Mesendoderm (in vitro differentiated cells): Measurements from ENCODE around the gene PARD3.
A peak's percentile ranks its signal among the peaks of the same experiment; 100 is the strongest.

Source experiments
- DNase-seq: peaks from one replicate; pipeline ENCODE4 v3.0.0; 2013
- H2AK5ac ChIP-seq: 2 replicates; pipeline ENCODE4 v1.6.1; 2013; ENCODE audit warnings: low read length, inconsistent platforms
- H2BK120ac ChIP-seq: 2 replicates; pipeline ENCODE4 v1.6.1; 2013; ENCODE audit warnings: low read depth, mild to moderate bottlenecking, low read length, moderate library complexity, mixed read lengths
- H2BK15ac ChIP-seq: replicated peaks from 2 replicates; pipeline ENCODE4 v1.6.1; 2013; ENCODE audit warnings: low read depth, mild to moderate bottlenecking, moderate library complexity
- H2BK5ac ChIP-seq: 2 replicates; pipeline ENCODE4 v1.6.1; 2013; ENCODE audit warnings: low read length, inconsistent platforms
- H3K18ac ChIP-seq: 2 replicates; pipeline ENCODE4 v1.6.1; 2013; ENCODE audit warnings: mild to moderate bottlenecking, low read length, mixed read lengths
- H3K23ac ChIP-seq: one replicate; pipeline ENCODE4 v1.6.1; 2013; ENCODE audit warnings: low read length
- H3K27ac ChIP-seq: 2 replicates; pipeline ENCODE4 v1.5.1; 2013; ENCODE audit warnings: low read depth, mild to moderate bottlenecking, inconsistent platforms, low read length, moderate library complexity
- H3K27me3 ChIP-seq: 2 replicates; pipeline ENCODE4 v1.6.1; 2013; ENCODE audit warnings: low read length, control low read depth, mild to moderate bottlenecking, inconsistent platforms; ENCODE audit not compliant: insufficient read depth, poor library complexity
- H3K36me3 ChIP-seq: 2 replicates; pipeline ENCODE4 v1.6.1; 2013; ENCODE audit warnings: low read length, inconsistent platforms; ENCODE audit not compliant: control insufficient read depth, insufficient read depth
- H3K4ac ChIP-seq: one replicate; pipeline ENCODE4 v1.6.1; 2013; ENCODE audit warnings: low read depth, mild to moderate bottlenecking, low read length, moderate library complexity
- H3K4me1 ChIP-seq: 2 replicates; pipeline ENCODE4 v1.6.1; 2013; ENCODE audit warnings: low read depth, low read length, inconsistent platforms; ENCODE audit not compliant: control insufficient read depth
- H3K4me2 ChIP-seq: 2 replicates; pipeline ENCODE4 v1.6.1; 2013; ENCODE audit warnings: low read length
- H3K4me3 ChIP-seq: 2 replicates; pipeline ENCODE4 v1.5.1; 2013; ENCODE audit warnings: mild to moderate bottlenecking, low read length
- H3K56ac ChIP-seq: one replicate; pipeline ENCODE4 v1.6.1; 2013; ENCODE audit warnings: low read length
- H3K79me1 ChIP-seq: 2 replicates; pipeline ENCODE4 v1.6.1; 2013; ENCODE audit warnings: low read length, inconsistent platforms
- H3K79me2 ChIP-seq: 2 replicates; pipeline ENCODE4 v1.6.1; 2013; ENCODE audit warnings: mild to moderate bottlenecking, low read length; ENCODE audit not compliant: control insufficient read depth, insufficient read depth
- H3K9ac ChIP-seq: 2 replicates; pipeline ENCODE4 v1.6.1; 2013; ENCODE audit warnings: low read length, inconsistent platforms
- H4K5ac ChIP-seq: one replicate; pipeline ENCODE4 v1.6.1; 2013; ENCODE audit warnings: low read length
- H4K8ac ChIP-seq: one replicate; pipeline ENCODE4 v1.6.1; 2013; ENCODE audit warnings: low read depth, mild to moderate bottlenecking, control low read depth, low read length, moderate library complexity
- WGBS: extraction: QIAGEN DNeasy Blood & Tissue Kit; methylation state at CpG from one replicate; pipeline ENCODE4 v1.1.7; 2013; ENCODE audit warnings: low lambda C conversion rate, missing lambda C conversion rate; ENCODE audit not compliant: insufficient coverage; ENCODE audit errors: extremely low coverage; 5-methylcytosine and 5-hydroxymethylcytosine counted together

PARD3 gene

GRCh38 chr10:34286136-34286739 is 528.9 kb downstream of the PARD3 start:
- H3K18ac ChIP-seq: no peak overlapping the region
- no peak overlapping the region for H4K8ac ChIP-seq
- no peaks in the 10 kb centered on the region for H3K4me1 ChIP-seq
- H3K4me2 ChIP-seq: no peak overlapping the region
- no peak overlapping the region for H2BK5ac ChIP-seq
- H3K56ac ChIP-seq: no peak overlapping the region
- H2BK120ac ChIP-seq: no peak overlapping the region
- no peak overlapping the region for H3K23ac ChIP-seq
- peak; percentile 59 for DNase-seq
- no peak overlapping the region for H3K27ac ChIP-seq
- H3K27me3 ChIP-seq: no peaks in the 10 kb centered on the region
- H3K79me1 ChIP-seq: no peaks in the 10 kb centered on the region
- H2BK15ac ChIP-seq: no peak overlapping the region
- H3K36me3 ChIP-seq: no peaks in the 10 kb centered on the region
- H3K4me3 ChIP-seq: no peak overlapping the region
- no peak overlapping the region for H4K5ac ChIP-seq
- no peak overlapping the region for H2AK5ac ChIP-seq
- no CpG with 5 or more reads among the region's 3 CpGs for WGBS
- no peak overlapping the region for H3K4ac ChIP-seq
- H3K79me2 ChIP-seq: no peaks in the 10 kb centered on the region
- no peak overlapping the region for H3K9ac ChIP-seq

- no peaks in the 10 kb centered on the region for H3K79me2 ChIP-seq
- no peak overlapping the region for H3K4me3 ChIP-seq
- H2AK5ac ChIP-seq: no peak overlapping the region
- H2BK15ac ChIP-seq: no peak overlapping the region
- H4K8ac ChIP-seq: no peak overlapping the region
- H3K36me3 ChIP-seq: no peaks in the 10 kb centered on the region
- H2BK120ac ChIP-seq: no peak overlapping the region
- no peaks in the 10 kb centered on the region for H3K79me1 ChIP-seq
- H3K56ac ChIP-seq: no peak overlapping the region
- no peak overlapping the region for H3K9ac ChIP-seq
- no peak overlapping the region for H3K4ac ChIP-seq
- H4K5ac ChIP-seq: no peak overlapping the region
- no peak overlapping the region for H3K4me2 ChIP-seq
- no peaks in the 10 kb centered on the region for H3K4me1 ChIP-seq
- H3K27me3 ChIP-seq: no peaks in the 10 kb centered on the region
- H3K27ac ChIP-seq: no peak overlapping the region
- no peak overlapping the region for H3K23ac ChIP-seq
- WGBS: no CpG with 5 or more reads among the region's 3 CpGs
- H3K18ac ChIP-seq: no peak overlapping the region
- DNase-seq: no peak
- no peak overlapping the region for H2BK5ac ChIP-seq
Observed at GRCh38 chr10:34281661-34282582, 533.2 kb downstream of the PARD3 start.

GRCh38 chr10:34280599-34281374 is 534.3 kb downstream of the PARD3 start:
- no peak overlapping the region for H2BK15ac ChIP-seq
- H3K56ac ChIP-seq: no peak overlapping the region
- H3K18ac ChIP-seq: no peak overlapping the region
- H3K36me3 ChIP-seq: no peaks in the 10 kb centered on the region
- no peak overlapping the region for H2BK120ac ChIP-seq
- no peak overlapping the region for H3K9ac ChIP-seq
- no peaks in the 10 kb centered on the region for H3K79me2 ChIP-seq
- H3K4me2 ChIP-seq: no peak overlapping the region
- H3K27ac ChIP-seq: no peak overlapping the region
- no peaks in the 10 kb centered on the region for H3K79me1 ChIP-seq
- no peak overlapping the region for H2BK5ac ChIP-seq
- H3K4ac ChIP-seq: no peak overlapping the region
- H2AK5ac ChIP-seq: no peak overlapping the region
- H3K4me1 ChIP-seq: no peaks in the 10 kb centered on the region
- no peak overlapping the region for H4K5ac ChIP-seq
- peak; percentile 56 for DNase-seq
- no peak overlapping the region for H3K23ac ChIP-seq
- no peak overlapping the region for H3K4me3 ChIP-seq
- H4K8ac ChIP-seq: no peak overlapping the region
- WGBS: no CpG with 5 or more reads among the region's 11 CpGs
- no peaks in the 10 kb centered on the region for H3K27me3 ChIP-seq

GRCh38 chr10:34275626-34276130 is 539.4 kb downstream of the PARD3 start:
- no peak overlapping the region for H3K18ac ChIP-seq
- no peak for DNase-seq
- H3K56ac ChIP-seq: no peak overlapping the region
- H3K23ac ChIP-seq: no peak overlapping the region
- H3K4me2 ChIP-seq: no peak overlapping the region
- no peak overlapping the region for H3K9ac ChIP-seq
- no peaks in the 10 kb centered on the region for H3K27me3 ChIP-seq
- no peaks in the 10 kb centered on the region for H3K4me1 ChIP-seq
- no peak overlapping the region for H2BK15ac ChIP-seq
- H4K8ac ChIP-seq: no peak overlapping the region
- no CpG with 5 or more reads among the region's 2 CpGs for WGBS
- H3K27ac ChIP-seq: no peak overlapping the region
- H3K79me2 ChIP-seq: no peaks in the 10 kb centered on the region
- H3K36me3 ChIP-seq: no peaks in the 10 kb centered on the region
- H4K5ac ChIP-seq: no peak overlapping the region
- H2AK5ac ChIP-seq: no peak overlapping the region
- no peak overlapping the region for H2BK5ac ChIP-seq
- no peak overlapping the region for H2BK120ac ChIP-seq
- H3K4me3 ChIP-seq: no peak overlapping the region
- H3K4ac ChIP-seq: no peak overlapping the region
- H3K79me1 ChIP-seq: no peaks in the 10 kb centered on the region

GRCh38 chr10:34274906-34275305 is 540.2 kb downstream of the PARD3 start:
- Histone ChIP-seq H2AK5ac (no peak overlapping the region), H3K27me3 (no peaks in the 10 kb centered on the region), H2BK15ac (no peak overlapping the region), H3K18ac (no peak overlapping the region), H3K79me1 (no peaks in the 10 kb centered on the region), H3K27ac (no peak overlapping the region), H2BK5ac (no peak overlapping the region), H3K9ac (no peak overlapping the region), H4K8ac (no peak overlapping the region), H3K4me3 (no peak overlapping the region), H3K4me1 (no peaks in the 10 kb centered on the region), H3K79me2 (no peaks in the 10 kb centered on the region), H3K23ac (no peak overlapping the region), H2BK120ac (no peak overlapping the region), H3K4me2 (no peak overlapping the region), H4K5ac (no peak overlapping the region), H3K56ac (no peak overlapping the region), H3K36me3 (no peaks in the 10 kb centered on the region), H3K4ac (peak overlapping the region; percentile 16)
- no peak for DNase-seq
- WGBS: no CpG with 5 or more reads among the region's 3 CpGs
